ENCODE data around the gene BHLHA9. TPM values are rescaled to one million over a fixed set of nuclear protein-coding genes. Genes with fewer than 3 reads are reported as not detected.

Gene BHLHA9
- total RNA-seq, 4 donors from 2014 or later: not detected

DNA sequence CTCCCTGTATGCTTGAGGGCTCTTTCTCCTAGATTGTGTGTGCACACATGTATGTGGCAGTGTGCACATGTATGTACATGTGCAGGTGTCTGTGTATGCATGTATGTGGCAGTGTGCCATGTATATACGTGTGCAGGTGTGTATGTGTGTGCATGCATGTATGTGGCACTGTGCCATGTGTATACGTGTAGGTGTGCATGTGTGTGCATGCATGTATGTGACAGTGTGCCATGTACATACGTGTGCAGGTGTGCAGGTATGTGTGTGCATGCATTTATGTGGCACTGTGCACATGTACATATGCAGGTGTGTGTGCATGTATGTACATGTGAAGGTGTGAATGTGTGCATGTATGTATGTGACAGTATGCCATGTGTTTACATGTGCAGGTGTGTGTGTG is 43.9 kb upstream of the BHLHA9 start:
- Histone ChIP-seq H3K9me3 (no peaks in the 10 kb centered on the region), H3K27me3 (peaks cover 47% of the 10 kb centered on the region), H3K27ac (no peak overlapping the region), H3K4me1 (peaks cover 43% of the 10 kb centered on the region), H3K4me3 (no peak overlapping the region), H3K36me3 (no peaks in the 10 kb centered on the region)
- TF ChIP-seq, protein P1, sequence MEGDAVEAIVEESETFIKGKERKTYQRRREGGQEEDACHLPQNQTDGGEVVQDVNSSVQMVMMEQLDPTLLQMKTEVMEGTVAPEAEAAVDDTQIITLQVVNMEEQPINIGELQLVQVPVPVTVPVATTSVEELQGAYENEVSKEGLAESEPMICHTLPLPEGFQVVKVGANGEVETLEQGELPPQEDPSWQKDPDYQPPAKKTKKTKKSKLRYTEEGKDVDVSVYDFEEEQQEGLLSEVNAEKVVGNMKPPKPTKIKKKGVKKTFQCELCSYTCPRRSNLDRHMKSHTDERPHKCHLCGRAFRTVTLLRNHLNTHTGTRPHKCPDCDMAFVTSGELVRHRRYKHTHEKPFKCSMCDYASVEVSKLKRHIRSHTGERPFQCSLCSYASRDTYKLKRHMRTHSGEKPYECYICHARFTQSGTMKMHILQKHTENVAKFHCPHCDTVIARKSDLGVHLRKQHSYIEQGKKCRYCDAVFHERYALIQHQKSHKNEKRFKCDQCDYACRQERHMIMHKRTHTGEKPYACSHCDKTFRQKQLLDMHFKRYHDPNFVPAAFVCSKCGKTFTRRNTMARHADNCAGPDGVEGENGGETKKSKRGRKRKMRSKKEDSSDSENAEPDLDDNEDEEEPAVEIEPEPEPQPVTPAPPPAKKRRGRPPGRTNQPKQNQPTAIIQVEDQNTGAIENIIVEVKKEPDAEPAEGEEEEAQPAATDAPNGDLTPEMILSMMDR (IDR thresholded peaks at IDR 0.05): no peak
- TF ChIP-seq POLR2AphosphoS5 (IDR thresholded peaks at IDR 0.05): no peak
- TF ChIP-seq EP300 (IDR thresholded peaks at IDR 0.05): no peak
- TF ChIP-seq POLR2A (IDR thresholded peaks at IDR 0.05): no peak
- 84% methylated on average over 3 of the region's 3 CpGs for WGBS
- DNase-seq (ENCODE audit: low spot score in 2 of 2): no peak

DNA sequence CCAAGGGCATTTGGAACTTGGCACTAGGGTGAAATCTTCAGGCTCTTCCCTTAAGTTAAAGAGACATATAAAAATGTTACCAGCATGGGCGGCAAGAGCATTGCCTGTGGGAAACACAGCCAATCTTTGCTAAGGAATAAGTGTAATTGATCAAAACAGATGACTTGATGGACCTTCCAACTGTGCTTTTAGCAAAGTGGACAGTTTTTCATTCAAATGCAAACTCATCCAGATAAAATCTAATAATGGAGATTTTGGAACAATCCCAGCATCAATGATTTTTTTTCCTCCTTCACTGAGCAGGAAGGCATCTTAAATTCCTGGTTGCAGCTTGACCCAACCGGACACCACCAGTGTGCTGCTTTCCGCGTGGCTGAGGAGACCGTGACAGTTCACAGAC is 42.9 kb upstream of the BHLHA9 start:
- Histone ChIP-seq H3K36me3 (no peaks in the 10 kb centered on the region), H3K4me3 (peak overlapping the region; percentile 69), H3K27me3 (peaks cover 55% of the 10 kb centered on the region), H3K4me1 (peaks cover 52% of the 10 kb centered on the region), H3K9me3 (no peaks in the 10 kb centered on the region), H3K27ac (no peak overlapping the region)
- 71% methylated on average over 5 of the region's 5 CpGs for WGBS
- TF ChIP-seq, protein P1 (IDR thresholded peaks at IDR 0.05): no peak
- TF ChIP-seq POLR2A (IDR thresholded peaks at IDR 0.05) (no peak), EP300 (IDR thresholded peaks at IDR 0.05) (no peak), POLR2AphosphoS5 (IDR thresholded peaks at IDR 0.05) (no peak)
- DNase-seq (ENCODE audit: low spot score in 2 of 2): no peak

DNA sequence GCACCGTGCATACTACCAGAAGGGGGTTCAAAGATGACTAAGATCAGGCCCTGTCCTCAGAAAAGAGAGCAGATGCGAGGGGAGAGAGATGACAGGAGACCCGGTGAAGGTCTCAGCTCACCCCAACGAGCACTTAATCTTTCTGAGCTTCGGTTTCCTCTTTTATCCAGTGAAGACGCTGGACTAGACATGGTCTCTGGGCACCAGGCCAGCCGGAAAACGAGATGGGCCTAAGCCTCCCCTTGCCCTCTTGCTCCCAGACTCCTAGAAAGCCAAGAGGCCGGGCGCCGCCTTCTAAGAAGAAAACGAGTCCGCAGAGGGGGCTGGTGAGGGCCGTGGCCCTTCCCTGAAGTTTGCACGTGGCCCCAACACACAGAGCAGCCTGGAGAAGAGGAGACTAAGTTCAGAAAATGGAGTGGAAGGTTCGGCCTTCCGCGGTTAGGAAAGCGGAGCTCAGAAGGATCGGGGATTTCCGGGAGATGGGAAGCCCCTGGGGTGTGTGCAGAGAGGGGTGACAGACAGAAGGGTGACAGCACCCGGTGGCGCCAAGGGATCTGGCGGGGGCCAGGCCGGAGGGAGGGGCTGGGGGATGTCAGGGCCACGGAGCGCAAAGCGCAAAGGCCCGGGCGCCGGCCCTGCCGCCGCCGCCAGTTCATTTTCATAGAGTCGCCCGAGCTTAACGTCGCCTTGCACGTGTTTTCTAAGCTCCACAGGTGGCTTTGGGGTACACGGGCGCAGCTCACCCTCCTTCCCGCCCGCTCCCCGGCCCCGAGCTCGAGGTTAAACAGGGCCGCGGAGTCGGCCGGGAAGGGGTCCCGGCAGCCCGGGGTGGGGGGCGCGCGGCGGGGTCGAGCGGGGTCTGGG is 42.1 kb upstream of the BHLHA9 start:
- TF ChIP-seq, protein P1 (IDR thresholded peaks at IDR 0.05): no peak
- TF ChIP-seq POLR2A (IDR thresholded peaks at IDR 0.05) (no peak), EP300 (IDR thresholded peaks at IDR 0.05) (no peak), POLR2AphosphoS5 (IDR thresholded peaks at IDR 0.05) (no peak)
- Histone ChIP-seq H3K4me1 (peaks cover 55% of the 10 kb centered on the region), H3K4me3 (peak overlapping the region; percentile 69), H3K9me3 (no peaks in the 10 kb centered on the region), H3K27me3 (peaks cover 57% of the 10 kb centered on the region), H3K27ac (peak overlapping the region; percentile 78), H3K36me3 (no peaks in the 10 kb centered on the region)
- DNase-seq (ENCODE audit: low spot score in 2 of 2): peak in 1 of 2 donors; percentile 74
- 15% methylated on average over 47 of the region's 58 CpGs for WGBS

DNA sequence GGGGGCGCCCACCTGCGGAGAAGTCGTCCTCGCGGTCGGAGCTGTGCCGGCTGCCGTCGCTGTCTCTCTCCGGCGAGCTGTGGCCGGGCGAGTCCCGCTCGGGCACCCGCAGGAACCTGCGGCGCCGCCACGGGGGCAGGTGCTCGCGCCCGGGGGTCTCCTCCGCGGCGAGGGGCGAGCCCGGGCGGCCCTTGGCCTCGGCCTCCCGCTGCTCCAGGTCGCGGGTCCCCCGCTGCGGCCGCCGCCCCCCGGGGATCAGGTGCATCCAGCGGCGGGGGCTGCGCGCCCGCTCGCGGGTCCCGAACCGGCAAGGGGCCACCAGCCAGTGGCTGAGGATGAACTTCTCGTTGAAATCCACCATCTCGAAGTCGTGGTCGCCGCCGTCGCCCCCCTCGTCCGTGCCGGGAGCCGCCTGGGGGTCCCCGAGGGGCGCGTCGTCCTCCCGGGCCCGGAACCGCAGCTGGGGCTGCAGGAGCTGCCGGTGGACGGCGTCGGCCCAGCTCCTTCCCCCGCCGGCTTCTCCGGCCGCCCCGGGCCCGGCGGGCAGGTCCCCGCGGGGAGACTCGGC is 41.4 kb upstream of the BHLHA9 start:
- no peak for DNase-seq (ENCODE audit: low spot score in 2 of 2)
- Histone ChIP-seq H3K4me3 (peak overlapping the region; percentile 69), H3K27me3 (peaks cover 57% of the 10 kb centered on the region), H3K27ac (peak overlapping the region; percentile 78), H3K4me1 (peaks cover 55% of the 10 kb centered on the region), H3K9me3 (no peaks in the 10 kb centered on the region), H3K36me3 (no peaks in the 10 kb centered on the region)
- TF ChIP-seq POLR2AphosphoS5 (IDR thresholded peaks at IDR 0.05): no peak
- TF ChIP-seq, protein P1 (IDR thresholded peaks at IDR 0.05): no peak
- TF ChIP-seq POLR2A (IDR thresholded peaks at IDR 0.05): no peak
- TF ChIP-seq EP300 (IDR thresholded peaks at IDR 0.05): no peak
- 3% methylated on average over 6 of the region's 79 CpGs for WGBS

DNA sequence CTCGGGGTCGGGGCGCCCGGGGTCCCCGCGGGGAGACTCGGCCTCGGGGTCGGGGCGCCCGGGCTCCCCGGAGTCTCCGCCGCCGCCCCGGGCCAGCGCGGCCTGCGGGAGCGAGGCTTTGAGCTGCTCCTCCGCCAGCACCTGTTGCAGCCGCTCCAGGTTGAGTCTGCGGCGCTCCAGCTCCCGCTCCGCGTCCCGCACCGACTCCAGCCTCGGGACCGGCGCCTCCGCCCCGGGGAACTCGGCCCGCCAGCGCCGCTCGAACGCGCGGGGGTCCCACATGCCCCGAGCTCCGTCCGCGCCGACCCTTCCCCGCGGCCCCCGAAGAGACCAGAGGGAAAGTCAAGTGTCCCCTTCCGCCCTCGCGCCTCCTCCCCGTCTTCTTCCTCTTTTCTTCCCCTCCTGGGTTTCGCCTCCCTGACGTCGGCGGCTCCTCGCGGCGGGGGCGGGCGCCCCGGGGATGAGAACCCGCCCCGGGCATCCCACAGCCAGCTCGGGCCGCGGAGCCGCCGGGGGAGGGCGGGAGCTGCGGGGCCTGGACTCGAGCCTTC is 40.8 kb upstream of the BHLHA9 start:
- TF ChIP-seq POLR2A (IDR thresholded peaks at IDR 0.05): peak in 1 of 2 donors; percentile 66
- TF ChIP-seq POLR2AphosphoS5 (IDR thresholded peaks at IDR 0.05): no peak
- TF ChIP-seq EP300 (IDR thresholded peaks at IDR 0.05): no peak
- TF ChIP-seq, protein P1 (IDR thresholded peaks at IDR 0.05): no peak
- H3K4me3 ChIP-seq: peak overlapping the region; percentile 69
- H3K4me1 ChIP-seq: peaks cover 55% of the 10 kb centered on the region
- H3K27ac ChIP-seq: peak overlapping the region; percentile 78
- no peaks in the 10 kb centered on the region for H3K36me3 ChIP-seq
- WGBS: 0% methylated on average over 7 of the region's 74 CpGs
- peak; percentile 88 for DNase-seq (ENCODE audit: low spot score in 2 of 2)
- peaks cover 57% of the 10 kb centered on the region for H3K27me3 ChIP-seq
- no peaks in the 10 kb centered on the region for H3K9me3 ChIP-seq

Measured in suprapubic skin (tissue), 4 donors.